A549 (cell line): ENCODE data around the gene OSBPL9.

Experiments used
- CBX2 ChIP-seq: fragments of 200-600 bp; sonication (generic); IDR thresholded peaks from 2 replicates; pipeline ENCODE4 v1.6.1; 2016; ENCODE audit warnings: low read depth, mild to moderate bottlenecking, borderline replicate concordance
- CHD2 ChIP-seq: fragments of 150-350 bp; IDR thresholded peaks from 2 replicates; pipeline ENCODE4 v1.6.1; 2014; ENCODE audit warnings: low read length; ENCODE audit not compliant: partially characterized antibody
- CHD4 ChIP-seq: fragments of 200-600 bp; sonication (generic); IDR thresholded peaks from 2 replicates; pipeline ENCODE4 v1.6.1; 2016; ENCODE audit warnings: antibody characterized with exemption, mild to moderate bottlenecking, borderline replicate concordance
- EP300 ChIP-seq, 2 experiments: fragments of >200 bp; sonication (Bioruptor Twin); formaldehyde crosslinking; IDR thresholded peaks; 2 replicates in 1 of 2; 3 replicates in 1 of 2; pipeline ENCODE4 v1.6.1; 2016 to 2017
- HOXA7 ChIP-seq: fragments of 250-450 bp; sonication (Bioruptor Pico); IDR thresholded peaks from 2 replicates; pipeline ENCODE4 v1.5.0; 2020; ENCODE audit warnings: mild to moderate bottlenecking, moderate library complexity
- MAFK ChIP-seq: fragments of 450-650 bp; IDR thresholded peaks from 2 replicates; pipeline ENCODE4 v1.6.1; 2014; ENCODE audit not compliant: partially characterized antibody
- PHF8 ChIP-seq: fragments of 200-600 bp; sonication (generic); IDR thresholded peaks from 2 replicates; pipeline ENCODE4 v1.6.1; 2016; ENCODE audit warnings: low read depth, mild to moderate bottlenecking, antibody characterized with exemption, moderate library complexity, borderline replicate concordance
- ZC3H11A ChIP-seq: fragments of 450-650 bp; IDR thresholded peaks from 2 replicates; pipeline ENCODE4 v1.6.1; 2014; ENCODE audit warnings: antibody characterized with exemption, mild to moderate bottlenecking
- TF ChIP-seq, protein P1 (sequence below): fragments of >200 bp; sonication (Bioruptor Twin); formaldehyde crosslinking; IDR thresholded peaks from 3 replicates; pipeline ENCODE4 v1.5.1; 2016

DNA sequence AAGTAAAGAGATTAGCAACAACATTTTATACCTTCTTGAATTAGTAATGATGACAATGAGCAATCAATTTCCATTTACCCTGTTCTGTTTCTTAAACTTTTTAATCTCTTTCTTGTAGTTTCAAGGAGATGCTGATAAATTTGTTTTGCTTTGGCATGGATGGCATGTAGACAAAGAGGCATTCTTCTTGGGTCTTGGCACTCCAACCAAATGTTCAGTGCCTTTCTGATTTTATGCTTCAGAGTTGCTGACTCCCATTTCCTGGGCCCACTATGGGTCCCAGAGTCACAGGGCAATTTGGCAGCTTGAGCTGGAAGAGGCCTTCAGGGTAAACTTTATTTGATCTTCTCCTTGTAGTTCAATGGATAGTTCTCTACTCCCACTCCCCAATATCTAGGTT, 42.1 kb upstream of the OSBPL9 start:
- TF ChIP-seq ZC3H11A (no peak), MAFK (no peak), PHF8 (no peak), CBX2 (no peak), HOXA7 (CRISPR knock-in tag) (no peak), EP300 (IDR thresholded peaks at IDR 0.05) (no peak), CHD2 (no peak), CHD4 (no peak)
- TF ChIP-seq, protein P1, sequence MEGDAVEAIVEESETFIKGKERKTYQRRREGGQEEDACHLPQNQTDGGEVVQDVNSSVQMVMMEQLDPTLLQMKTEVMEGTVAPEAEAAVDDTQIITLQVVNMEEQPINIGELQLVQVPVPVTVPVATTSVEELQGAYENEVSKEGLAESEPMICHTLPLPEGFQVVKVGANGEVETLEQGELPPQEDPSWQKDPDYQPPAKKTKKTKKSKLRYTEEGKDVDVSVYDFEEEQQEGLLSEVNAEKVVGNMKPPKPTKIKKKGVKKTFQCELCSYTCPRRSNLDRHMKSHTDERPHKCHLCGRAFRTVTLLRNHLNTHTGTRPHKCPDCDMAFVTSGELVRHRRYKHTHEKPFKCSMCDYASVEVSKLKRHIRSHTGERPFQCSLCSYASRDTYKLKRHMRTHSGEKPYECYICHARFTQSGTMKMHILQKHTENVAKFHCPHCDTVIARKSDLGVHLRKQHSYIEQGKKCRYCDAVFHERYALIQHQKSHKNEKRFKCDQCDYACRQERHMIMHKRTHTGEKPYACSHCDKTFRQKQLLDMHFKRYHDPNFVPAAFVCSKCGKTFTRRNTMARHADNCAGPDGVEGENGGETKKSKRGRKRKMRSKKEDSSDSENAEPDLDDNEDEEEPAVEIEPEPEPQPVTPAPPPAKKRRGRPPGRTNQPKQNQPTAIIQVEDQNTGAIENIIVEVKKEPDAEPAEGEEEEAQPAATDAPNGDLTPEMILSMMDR = no peak
